Mesendoderm (in vitro differentiated cells): ENCODE data around the gene CREB3L2.

Source experiments
- DNase-seq: peaks from one replicate; pipeline ENCODE4 v3.0.0; 2013
- H2AK5ac ChIP-seq: 2 replicates; pipeline ENCODE4 v1.6.1; 2013; ENCODE audit warnings: low read length, inconsistent platforms
- H2BK120ac ChIP-seq: 2 replicates; pipeline ENCODE4 v1.6.1; 2013; ENCODE audit warnings: low read depth, mild to moderate bottlenecking, low read length, moderate library complexity, mixed read lengths
- H2BK15ac ChIP-seq: replicated peaks from 2 replicates; pipeline ENCODE4 v1.6.1; 2013; ENCODE audit warnings: low read depth, mild to moderate bottlenecking, moderate library complexity
- H2BK5ac ChIP-seq: 2 replicates; pipeline ENCODE4 v1.6.1; 2013; ENCODE audit warnings: low read length, inconsistent platforms
- H3K18ac ChIP-seq: 2 replicates; pipeline ENCODE4 v1.6.1; 2013; ENCODE audit warnings: mild to moderate bottlenecking, low read length, mixed read lengths
- H3K23ac ChIP-seq: one replicate; pipeline ENCODE4 v1.6.1; 2013; ENCODE audit warnings: low read length
- H3K27ac ChIP-seq: 2 replicates; pipeline ENCODE4 v1.5.1; 2013; ENCODE audit warnings: low read depth, mild to moderate bottlenecking, inconsistent platforms, low read length, moderate library complexity
- H3K27me3 ChIP-seq: 2 replicates; pipeline ENCODE4 v1.6.1; 2013; ENCODE audit warnings: low read length, control low read depth, mild to moderate bottlenecking, inconsistent platforms; ENCODE audit not compliant: insufficient read depth, poor library complexity
- H3K36me3 ChIP-seq: 2 replicates; pipeline ENCODE4 v1.6.1; 2013; ENCODE audit warnings: low read length, inconsistent platforms; ENCODE audit not compliant: control insufficient read depth, insufficient read depth
- H3K4ac ChIP-seq: one replicate; pipeline ENCODE4 v1.6.1; 2013; ENCODE audit warnings: low read depth, mild to moderate bottlenecking, low read length, moderate library complexity
- H3K4me1 ChIP-seq: 2 replicates; pipeline ENCODE4 v1.6.1; 2013; ENCODE audit warnings: low read depth, low read length, inconsistent platforms; ENCODE audit not compliant: control insufficient read depth
- H3K4me2 ChIP-seq: 2 replicates; pipeline ENCODE4 v1.6.1; 2013; ENCODE audit warnings: low read length
- H3K4me3 ChIP-seq: 2 replicates; pipeline ENCODE4 v1.5.1; 2013; ENCODE audit warnings: mild to moderate bottlenecking, low read length
- H3K56ac ChIP-seq: one replicate; pipeline ENCODE4 v1.6.1; 2013; ENCODE audit warnings: low read length
- H3K79me1 ChIP-seq: 2 replicates; pipeline ENCODE4 v1.6.1; 2013; ENCODE audit warnings: low read length, inconsistent platforms
- H3K79me2 ChIP-seq: 2 replicates; pipeline ENCODE4 v1.6.1; 2013; ENCODE audit warnings: mild to moderate bottlenecking, low read length; ENCODE audit not compliant: control insufficient read depth, insufficient read depth
- H3K9ac ChIP-seq: 2 replicates; pipeline ENCODE4 v1.6.1; 2013; ENCODE audit warnings: low read length, inconsistent platforms
- H4K5ac ChIP-seq: one replicate; pipeline ENCODE4 v1.6.1; 2013; ENCODE audit warnings: low read length
- H4K8ac ChIP-seq: one replicate; pipeline ENCODE4 v1.6.1; 2013; ENCODE audit warnings: low read depth, mild to moderate bottlenecking, control low read depth, low read length, moderate library complexity
- WGBS: extraction: QIAGEN DNeasy Blood & Tissue Kit; methylation state at CpG from one replicate; pipeline ENCODE4 v1.1.7; 2013; ENCODE audit warnings: low lambda C conversion rate, missing lambda C conversion rate; ENCODE audit not compliant: insufficient coverage; ENCODE audit errors: extremely low coverage; 5-methylcytosine and 5-hydroxymethylcytosine counted together

CREB3L2 gene

GRCh38 chr7:138033241-138033640 lies 31.4 kb upstream of the CREB3L2 start:
- Histone ChIP-seq H3K4me2 (no peak overlapping the region), H3K27ac (no peak overlapping the region), H3K56ac (no peak overlapping the region), H2BK120ac (no peak overlapping the region), H3K4ac (no peak overlapping the region), H3K4me1 (peaks cover 2% of the 10 kb centered on the region), H3K4me3 (no peak overlapping the region), H3K36me3 (no peaks in the 10 kb centered on the region), H3K79me2 (no peaks in the 10 kb centered on the region), H3K18ac (no peak overlapping the region), H2AK5ac (no peak overlapping the region), H2BK5ac (no peak overlapping the region), H3K9ac (no peak overlapping the region), H3K27me3 (no peaks in the 10 kb centered on the region), H3K79me1 (no peaks in the 10 kb centered on the region), H2BK15ac (no peak overlapping the region), H3K23ac (no peak overlapping the region), H4K8ac (no peak overlapping the region), H4K5ac (no peak overlapping the region)
- WGBS, result no CpG with 5 or more reads among the region's 4 CpGs
- DNase-seq, result peak; percentile 77

GRCh38 chr7:138032770-138033169 lies 30.9 kb upstream of the CREB3L2 start:
- peak; percentile 53 for DNase-seq
- WGBS, result no CpG with 5 or more reads among the region's 3 CpGs

GRCh38 chr7:138032186-138032585 lies 30.3 kb upstream of the CREB3L2 start:
- Histone ChIP-seq H4K8ac (no peak overlapping the region), H3K4me2 (no peak overlapping the region), H3K27ac (no peak overlapping the region), H3K4me1 (peaks cover 2% of the 10 kb centered on the region), H3K56ac (no peak overlapping the region), H3K79me1 (no peaks in the 10 kb centered on the region), H3K4me3 (no peak overlapping the region), H2BK5ac (peak overlapping the region; percentile 74), H2BK120ac (peak overlapping the region; percentile 45), H3K79me2 (no peaks in the 10 kb centered on the region), H2BK15ac (peak overlapping the region; percentile 96), H4K5ac (no peak overlapping the region), H2AK5ac (no peak overlapping the region), H3K36me3 (no peaks in the 10 kb centered on the region), H3K23ac (no peak overlapping the region), H3K9ac (no peak overlapping the region), H3K4ac (peak overlapping the region; percentile 52), H3K27me3 (no peaks in the 10 kb centered on the region), H3K18ac (peak overlapping the region; percentile 84)
- DNase-seq, result no peak

More at GRCh38 chr7:138032770-138033169, 30.9 kb upstream of the CREB3L2 start:
- H4K8ac ChIP-seq, result no peak overlapping the region
- no peaks in the 10 kb centered on the region for H3K79me2 ChIP-seq
- peak overlapping the region; percentile 84 for H3K18ac ChIP-seq
- no peaks in the 10 kb centered on the region for H3K27me3 ChIP-seq
- H2BK15ac ChIP-seq, result peak overlapping the region; percentile 96
- H4K5ac ChIP-seq, result no peak overlapping the region
- no peak overlapping the region for H3K23ac ChIP-seq
- H3K27ac ChIP-seq, result no peak overlapping the region
- peak overlapping the region; percentile 52 for H3K4ac ChIP-seq
- H3K4me3 ChIP-seq, result no peak overlapping the region
- H3K9ac ChIP-seq, result no peak overlapping the region
- no peaks in the 10 kb centered on the region for H3K79me1 ChIP-seq
- H2BK5ac ChIP-seq, result peak overlapping the region; percentile 74
- H3K4me2 ChIP-seq, result no peak overlapping the region
- peak overlapping the region; percentile 29 for H2AK5ac ChIP-seq
- H3K36me3 ChIP-seq, result no peaks in the 10 kb centered on the region
- peak overlapping the region; percentile 18 for H3K56ac ChIP-seq
- H2BK120ac ChIP-seq, result peak overlapping the region; percentile 45
- H3K4me1 ChIP-seq, result peaks cover 2% of the 10 kb centered on the region

GRCh38 chr7:138030679-138031351 lies 28.9 kb upstream of the CREB3L2 start:
- DNase-seq, result no peak
- no CpG with 5 or more reads among the region's 7 CpGs for WGBS
- Histone ChIP-seq H3K18ac (peak overlapping the region; percentile 78), H4K8ac (peak overlapping the region; percentile 66), H3K4me1 (peaks cover 3% of the 10 kb centered on the region), H2BK5ac (peak overlapping the region; percentile 99), H3K27me3 (no peaks in the 10 kb centered on the region), H4K5ac (peak overlapping the region; percentile 72), H3K9ac (peak overlapping the region; percentile 22), H3K4ac (peak overlapping the region; percentile 93), H2AK5ac (no peak overlapping the region), H3K36me3 (no peaks in the 10 kb centered on the region), H3K4me2 (no peak overlapping the region), H3K79me2 (no peaks in the 10 kb centered on the region), H2BK15ac (peak overlapping the region; percentile 94), H3K23ac (no peak overlapping the region), H2BK120ac (peak overlapping the region; percentile 98), H3K79me1 (no peaks in the 10 kb centered on the region), H3K27ac (peak overlapping the region; percentile 79), H3K4me3 (no peak overlapping the region), H3K56ac (peak overlapping the region; percentile 78)

- no CpG with 5 or more reads among the region's 2 CpGs for WGBS
- H2BK5ac ChIP-seq, result no peak overlapping the region
- H4K5ac ChIP-seq, result no peak overlapping the region
- no peak overlapping the region for H2AK5ac ChIP-seq
- H3K9ac ChIP-seq, result no peak overlapping the region
- no peak overlapping the region for H3K4me3 ChIP-seq
- no peaks in the 10 kb centered on the region for H3K79me2 ChIP-seq
- H3K18ac ChIP-seq, result peak overlapping the region; percentile 78
- H3K36me3 ChIP-seq, result no peaks in the 10 kb centered on the region
- no peak overlapping the region for H3K4ac ChIP-seq
- H3K27me3 ChIP-seq, result no peaks in the 10 kb centered on the region
- peak overlapping the region; percentile 45 for H2BK120ac ChIP-seq
- H3K79me1 ChIP-seq, result no peaks in the 10 kb centered on the region
- DNase-seq, result peak; percentile 86
- no peak overlapping the region for H2BK15ac ChIP-seq
- H3K27ac ChIP-seq, result peak overlapping the region; percentile 79
- no peak overlapping the region for H3K4me2 ChIP-seq
- peaks cover 3% of the 10 kb centered on the region for H3K4me1 ChIP-seq
- no peak overlapping the region for H4K8ac ChIP-seq
- no peak overlapping the region for H3K23ac ChIP-seq
- H3K56ac ChIP-seq, result no peak overlapping the region
These were observed 28.1 kb upstream of the CREB3L2 start for GRCh38 chr7:138029941-138030340.

- Histone ChIP-seq H3K4me3 (no peak overlapping the region), H3K18ac (peak overlapping the region; percentile 92), H3K56ac (peak overlapping the region; percentile 46), H4K8ac (no peak overlapping the region), H3K4me1 (peaks cover 3% of the 10 kb centered on the region), H3K23ac (no peak overlapping the region), H2BK5ac (peak overlapping the region; percentile 79), H4K5ac (no peak overlapping the region), H3K9ac (no peak overlapping the region), H3K27me3 (no peaks in the 10 kb centered on the region), H3K79me2 (no peaks in the 10 kb centered on the region), H3K36me3 (no peaks in the 10 kb centered on the region), H3K27ac (peak overlapping the region; percentile 3), H3K4me2 (no peak overlapping the region), H3K4ac (peak overlapping the region; percentile 93), H2BK120ac (peak overlapping the region; percentile 78), H2BK15ac (peak overlapping the region; percentile 92), H2AK5ac (peak overlapping the region; percentile 73), H3K79me1 (no peaks in the 10 kb centered on the region)
- peak; percentile 87 for DNase-seq
- WGBS, result no CpG with 5 or more reads among the region's 4 CpGs
These were observed 27.2 kb upstream of the CREB3L2 start for GRCh38 chr7:138029126-138029525.
